Endodermal cell (in vitro differentiated cells): ENCODE measurements around the gene CASKIN2. TPM values are rescaled to one million over a fixed set of nuclear protein-coding genes. Genes with fewer than 3 reads are reported as not detected.

Experiments
- DNase-seq: peaks from one replicate; pipeline ENCODE4 v3.0.0-alpha.2; 2017
- H3K27ac ChIP-seq: 2 replicates; pipeline ENCODE4 v1.5.1; 2013; ENCODE audit warnings: mild to moderate bottlenecking, low read depth, low read length, moderate library complexity
- H3K27me3 ChIP-seq: 2 replicates; pipeline ENCODE4 v1.6.1; 2013; ENCODE audit warnings: mild to moderate bottlenecking, low read length, moderate library complexity; ENCODE audit not compliant: insufficient read depth, control insufficient read depth, poor library complexity, severe bottlenecking
- H3K36me3 ChIP-seq: 2 replicates; pipeline ENCODE4 v1.7.0; 2013; ENCODE audit warnings: mild to moderate bottlenecking, low read length, moderate library complexity; ENCODE audit not compliant: control insufficient read depth, insufficient read depth
- H3K4me1 ChIP-seq: one replicate; pipeline ENCODE4 v1.7.0; 2013; ENCODE audit warnings: low read length; ENCODE audit not compliant: control insufficient read depth, insufficient read depth
- H3K4me3 ChIP-seq: 2 replicates; pipeline ENCODE4 v1.5.1; 2013; ENCODE audit warnings: mild to moderate bottlenecking, low read length, moderate library complexity
- H3K9ac ChIP-seq: 2 replicates; pipeline ENCODE4 v1.6.1; 2013; ENCODE audit warnings: mild to moderate bottlenecking, low read length, moderate library complexity; ENCODE audit not compliant: poor library complexity, severe bottlenecking; ENCODE audit errors: extremely low read depth
- H3K9me3 ChIP-seq: 2 replicates; pipeline ENCODE4 v1.6.1; 2013; ENCODE audit warnings: mild to moderate bottlenecking, low read length, moderate library complexity; ENCODE audit not compliant: control insufficient read depth
- H3K27ac Mint-ChIP-seq: 2 replicates; pipeline ENCODE4 v1.8.0; 2020; ENCODE audit warnings: mixed read lengths
- H3K27me3 Mint-ChIP-seq: 2 replicates; pipeline ENCODE4 v1.8.0; 2021; ENCODE audit warnings: mild to moderate bottlenecking, mixed read lengths; ENCODE audit not compliant: insufficient read depth
- H3K36me3 Mint-ChIP-seq: 2 replicates; pipeline ENCODE4 v1.8.0; 2020; ENCODE audit warnings: low read depth, mixed read lengths
- H3K4me1 Mint-ChIP-seq: 2 replicates; pipeline ENCODE4 v1.8.0; 2020; ENCODE audit warnings: mixed read lengths
- H3K4me3 Mint-ChIP-seq: 2 replicates; pipeline ENCODE4 v1.8.0; 2020; ENCODE audit warnings: mild to moderate bottlenecking, moderate library complexity, mixed read lengths
- H3K9me3 Mint-ChIP-seq: 2 replicates; pipeline ENCODE4 v1.8.0; 2020; ENCODE audit warnings: mild to moderate bottlenecking, mixed read lengths
- WGBS, 2 experiments: methylation state at CpG; one replicate each; pipeline versions ENCODE4 v1.1.5 to v1.1.7; 2013; ENCODE audit warnings: missing lambda C conversion rate in 2 of 2, mixed read lengths in 1 of 2; ENCODE audit not compliant: insufficient coverage in 1 of 2, insufficient read length in 1 of 2; 5-methylcytosine and 5-hydroxymethylcytosine counted together
- total RNA-seq, 2 donors: library from RNA; stranded (reverse); fragmentation: NEBNext Ultra II Directional in 1 of 2; extraction: Animal tissue kit (Norgen Biotek cat#: 25700) in 1 of 2; gene quantifications; 2 replicates in 1 of 2; 3 replicates in 1 of 2; pipeline ENCODE4 v1.2.1, GENCODE V29; 2021
- TF ChIP-seq, protein P1 (sequence below): fragments of 200-600 bp; sonication (generic); conservative IDR thresholded peaks from 2 replicates; pipeline ENCODE4 v1.5.0; 2021; ENCODE audit warnings: antibody characterized with exemption, mild to moderate bottlenecking

The CASKIN2 gene
- total RNA-seq, 2 donors from 2014 or later = 26.4 to 31.0 TPM

DNA sequence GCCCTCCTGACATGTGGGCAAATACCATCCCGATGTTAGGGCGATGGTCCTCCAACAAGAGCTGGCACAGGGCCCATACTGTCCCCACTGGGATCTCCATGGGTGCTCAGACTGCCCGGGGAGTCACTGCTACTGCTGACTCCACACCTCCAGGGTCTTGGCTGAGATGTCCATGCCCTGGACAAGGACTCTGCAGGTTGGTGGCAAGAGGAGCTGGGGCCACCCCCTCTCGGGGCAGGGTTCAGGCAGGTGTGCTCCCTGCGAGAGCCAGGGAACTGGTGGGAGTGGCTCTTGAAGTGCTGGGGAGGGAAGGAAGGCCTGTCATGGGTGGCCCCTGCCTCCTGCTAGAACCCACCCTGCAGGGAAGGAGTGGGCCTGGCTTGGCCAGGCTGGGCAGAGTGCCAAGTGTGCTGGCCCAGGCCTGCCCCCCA is 6.4 kb downstream of the CASKIN2 start:
- Mint-ChIP-seq H3K36me3 (peaks cover 22% of the 10 kb centered on the region), H3K27me3 (no peaks in the 10 kb centered on the region), H3K27ac (peak overlapping the region; percentile 52), H3K4me1 (no peaks in the 10 kb centered on the region), H3K9me3 (no peaks in the 10 kb centered on the region), H3K4me3 (no peak overlapping the region)
- WGBS, 2 experiments = 92 to 93% methylated on average over 5 of the region's 5 CpGs
- H3K9ac ChIP-seq = no peak overlapping the region
- DNase-seq = no peak
- peaks cover 2% of the 10 kb centered on the region for H3K4me1 ChIP-seq
- H3K4me3 ChIP-seq = no peak overlapping the region
- H3K27me3 ChIP-seq = no peaks in the 10 kb centered on the region
- peaks cover 30% of the 10 kb centered on the region for H3K36me3 ChIP-seq
- no peaks in the 10 kb centered on the region for H3K9me3 ChIP-seq
- no peak overlapping the region for H3K27ac ChIP-seq
- TF ChIP-seq, protein P1, sequence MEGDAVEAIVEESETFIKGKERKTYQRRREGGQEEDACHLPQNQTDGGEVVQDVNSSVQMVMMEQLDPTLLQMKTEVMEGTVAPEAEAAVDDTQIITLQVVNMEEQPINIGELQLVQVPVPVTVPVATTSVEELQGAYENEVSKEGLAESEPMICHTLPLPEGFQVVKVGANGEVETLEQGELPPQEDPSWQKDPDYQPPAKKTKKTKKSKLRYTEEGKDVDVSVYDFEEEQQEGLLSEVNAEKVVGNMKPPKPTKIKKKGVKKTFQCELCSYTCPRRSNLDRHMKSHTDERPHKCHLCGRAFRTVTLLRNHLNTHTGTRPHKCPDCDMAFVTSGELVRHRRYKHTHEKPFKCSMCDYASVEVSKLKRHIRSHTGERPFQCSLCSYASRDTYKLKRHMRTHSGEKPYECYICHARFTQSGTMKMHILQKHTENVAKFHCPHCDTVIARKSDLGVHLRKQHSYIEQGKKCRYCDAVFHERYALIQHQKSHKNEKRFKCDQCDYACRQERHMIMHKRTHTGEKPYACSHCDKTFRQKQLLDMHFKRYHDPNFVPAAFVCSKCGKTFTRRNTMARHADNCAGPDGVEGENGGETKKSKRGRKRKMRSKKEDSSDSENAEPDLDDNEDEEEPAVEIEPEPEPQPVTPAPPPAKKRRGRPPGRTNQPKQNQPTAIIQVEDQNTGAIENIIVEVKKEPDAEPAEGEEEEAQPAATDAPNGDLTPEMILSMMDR = no peak

- H3K4me3 Mint-ChIP-seq = no peak overlapping the region
- H3K27ac ChIP-seq = peak overlapping the region; percentile 32
- no peak overlapping the region for H3K9ac ChIP-seq
- H3K36me3 Mint-ChIP-seq = peaks cover 15% of the 10 kb centered on the region
- no peak for DNase-seq
- peaks cover 24% of the 10 kb centered on the region for H3K36me3 ChIP-seq
- no peaks in the 10 kb centered on the region for H3K27me3 ChIP-seq
- H3K27me3 Mint-ChIP-seq = no peaks in the 10 kb centered on the region
- H3K9me3 Mint-ChIP-seq = no peaks in the 10 kb centered on the region
- no peaks in the 10 kb centered on the region for H3K9me3 ChIP-seq
- no peaks in the 10 kb centered on the region for H3K4me1 ChIP-seq
- TF ChIP-seq, protein P1 = no peak
- H3K4me3 ChIP-seq = no peak overlapping the region
- no peaks in the 10 kb centered on the region for H3K4me1 Mint-ChIP-seq
- no peak overlapping the region for H3K27ac Mint-ChIP-seq
- 79 to 88% methylated on average over 13 to 27 of the region's 27 CpGs for WGBS, 2 experiments
These were observed 7.3 kb downstream of the CASKIN2 start for GRCh38 chr17:75507733-75508719.

GRCh38 chr17:75506888-75507287 is 8.4 kb downstream of the CASKIN2 start:
- no peaks in the 10 kb centered on the region for H3K4me1 Mint-ChIP-seq
- no peak overlapping the region for H3K4me3 ChIP-seq
- H3K27ac ChIP-seq = no peak overlapping the region
- H3K9me3 Mint-ChIP-seq = no peaks in the 10 kb centered on the region
- no peak overlapping the region for H3K27ac Mint-ChIP-seq
- no peaks in the 10 kb centered on the region for H3K9me3 ChIP-seq
- no peaks in the 10 kb centered on the region for H3K27me3 ChIP-seq
- H3K9ac ChIP-seq = no peak overlapping the region
- peaks cover 15% of the 10 kb centered on the region for H3K36me3 Mint-ChIP-seq
- no peak overlapping the region for H3K4me3 Mint-ChIP-seq
- peaks cover 21% of the 10 kb centered on the region for H3K36me3 ChIP-seq
- H3K27me3 Mint-ChIP-seq = no peaks in the 10 kb centered on the region
- DNase-seq = no peak
- WGBS, 2 experiments = 97% methylated on average over 15 to 20 of the region's 20 CpGs
- H3K4me1 ChIP-seq = no peaks in the 10 kb centered on the region
- TF ChIP-seq, protein P1 = no peak
